ENCODE measurements around the gene SLC39A11. TPM values are rescaled to one million over a fixed set of nuclear protein-coding genes. Genes with fewer than 3 reads are reported as not detected.

SLC39A11 gene
- total RNA-seq, 1 donor from 2014 or later: 34.8 TPM

GRCh38 chr17:72614476-72614870 is 478.0 kb downstream of the SLC39A11 start:
- Mint-ChIP-seq H3K4me3 (no peak overlapping the region), H3K27me3 (peaks cover 15% of the 10 kb centered on the region), H3K36me3 (ENCODE audit: low read depth) (no peaks in the 10 kb centered on the region), H3K9me3 (no peaks in the 10 kb centered on the region), H3K4me1 (peaks cover 2% of the 10 kb centered on the region), H3K27ac (no peak overlapping the region)
- ChIA-PET CTCF (no interaction called here), POLR2A (no interaction called here)
- intact Hi-C loops (cut with micrococcal nuclease): no loop called here
- ATAC-seq (ENCODE audit: low read depth) (no peak), DNase-seq (no peak)
- TF ChIP-seq CTCF (IDR thresholded peaks at IDR 0.05): no peak

GRCh38 chr17:72613806-72614292 is 478.6 kb downstream of the SLC39A11 start:
- CTCF ChIA-PET: no interaction called here
- H3K4me3 Mint-ChIP-seq: no peak overlapping the region
- DNase-seq (no peak), ATAC-seq (ENCODE audit: low read depth) (no peak)
- peaks cover 2% of the 10 kb centered on the region for H3K4me1 Mint-ChIP-seq
- TF ChIP-seq CTCF (IDR thresholded peaks at IDR 0.05): no peak
- POLR2A ChIA-PET: no interaction called here
- H3K9me3 Mint-ChIP-seq: no peaks in the 10 kb centered on the region
- intact Hi-C loops (cut with micrococcal nuclease): no loop called here
- no peaks in the 10 kb centered on the region for H3K36me3 Mint-ChIP-seq (ENCODE audit: low read depth)
- H3K27me3 Mint-ChIP-seq: peaks cover 15% of the 10 kb centered on the region
- H3K27ac Mint-ChIP-seq: no peak overlapping the region

GRCh38 chr17:72613396-72613795 is 479.1 kb downstream of the SLC39A11 start:
- Mint-ChIP-seq H3K27me3 (peaks cover 15% of the 10 kb centered on the region), H3K4me3 (no peak overlapping the region), H3K36me3 (ENCODE audit: low read depth) (no peaks in the 10 kb centered on the region), H3K9me3 (no peaks in the 10 kb centered on the region), H3K27ac (no peak overlapping the region), H3K4me1 (peaks cover 2% of the 10 kb centered on the region)
- intact Hi-C loops (cut with micrococcal nuclease): no loop called here
- ATAC-seq (ENCODE audit: low read depth): no peak
- ChIA-PET POLR2A (no interaction called here), CTCF (no interaction called here)
- TF ChIP-seq CTCF (IDR thresholded peaks at IDR 0.05): no peak
- no peak for DNase-seq

- Mint-ChIP-seq H3K9me3 (peaks cover 6% of the 10 kb centered on the region), H3K4me3 (no peak overlapping the region), H3K36me3 (ENCODE audit: low read depth) (no peaks in the 10 kb centered on the region), H3K27ac (no peak overlapping the region), H3K27me3 (peaks cover 12% of the 10 kb centered on the region), H3K4me1 (no peaks in the 10 kb centered on the region)
- TF ChIP-seq CTCF (IDR thresholded peaks at IDR 0.05): no peak
- DNase-seq (no peak), ATAC-seq (ENCODE audit: low read depth) (no peak)
- POLR2A ChIA-PET: no interaction called here
- intact Hi-C loops (cut with micrococcal nuclease): no loop called here
- CTCF ChIA-PET: no interaction called here
Observed at GRCh38 chr17:72611172-72611571, 481.3 kb downstream of the SLC39A11 start.

- Mint-ChIP-seq H3K27me3 (peaks cover 9% of the 10 kb centered on the region), H3K4me3 (no peak overlapping the region), H3K4me1 (no peaks in the 10 kb centered on the region), H3K36me3 (ENCODE audit: low read depth) (no peaks in the 10 kb centered on the region), H3K9me3 (peaks cover 6% of the 10 kb centered on the region), H3K27ac (no peak overlapping the region)
- CTCF ChIA-PET: no interaction called here
- DNase-seq: no peak
- intact Hi-C loops (cut with micrococcal nuclease): no loop called here
- TF ChIP-seq CTCF (IDR thresholded peaks at IDR 0.05): no peak
- POLR2A ChIA-PET: no interaction called here
- no peak for ATAC-seq (ENCODE audit: low read depth)
Observed at GRCh38 chr17:72609501-72609900, 483.0 kb downstream of the SLC39A11 start.
